Gastroesophageal sphincter (tissue), 4 donors: Measurements from ENCODE around the gene MTHFD1L. TPM values are rescaled to one million over a fixed set of nuclear protein-coding genes. Genes with fewer than 3 reads are reported as not detected.

Experiments used
- ATAC-seq: fragments of 150-250 bp; one replicate; pipeline ENCODE4 v1.9.1; 2016; ENCODE audit warnings: mild to moderate bottlenecking, moderate library complexity
- H3K27ac ChIP-seq, 4 donors: fragments of 200-600 bp; sonication (generic) in 3 of 4; 1 replicate in 3 of 4; 2 replicates in 1 of 4; pipeline ENCODE4 v1.5.1; 2016 to 2019
- H3K27me3 ChIP-seq: fragments of 200-600 bp; sonication (generic); one replicate; pipeline ENCODE4 v1.5.1; 2019
- H3K36me3 ChIP-seq, 2 donors: fragments of 200-600 bp; sonication (generic); one replicate each; pipeline ENCODE4 v1.5.1; 2019; ENCODE audit warnings: control low read depth in 1 of 2
- H3K4me1 ChIP-seq, 3 donors: fragments of 200-600 bp; sonication (generic); 1 replicate in 2 of 3; 2 replicates in 1 of 3; pipeline ENCODE4 v1.5.1; 2016 to 2019; ENCODE audit warnings: control low read depth in 2 of 3
- H3K4me3 ChIP-seq, 2 donors: fragments of 200-600 bp; sonication (generic); one replicate each; pipeline ENCODE4 v1.5.1; 2019; ENCODE audit warnings: mild to moderate bottlenecking in 1 of 2, moderate library complexity in 1 of 2
- H3K9me3 ChIP-seq, 3 donors: fragments of 200-600 bp; sonication (generic); one replicate each; pipeline ENCODE4 v1.5.1; 2017 to 2019; ENCODE audit warnings: control low read depth in 2 of 3
- EP300 ChIP-seq: sonication (generic); formaldehyde crosslinking; IDR thresholded peaks from one replicate; pipeline ENCODE4 v1.6.1; 2017; ENCODE audit warnings: antibody characterized with exemption, mild to moderate bottlenecking
- POLR2A ChIP-seq, 2 donors: fragments of 450-650 bp; IDR thresholded peaks; one replicate each; pipeline ENCODE4 v1.6.1; 2017; ENCODE audit warnings: antibody characterized with exemption in 2 of 2, mild to moderate bottlenecking in 2 of 2, moderate library complexity in 1 of 2
- POLR2AphosphoS5 ChIP-seq: sonication (generic); formaldehyde crosslinking; IDR thresholded peaks from one replicate; pipeline ENCODE4 v1.6.1; 2017; ENCODE audit warnings: antibody characterized with exemption
- WGBS, 2 donors: methylation state at CpG; one replicate each; pipeline ENCODE4 v1.1.5; 2018; ENCODE audit warnings: low coverage in 1 of 2; 5-methylcytosine and 5-hydroxymethylcytosine counted together
- total RNA-seq, 4 donors: library from RNA; depleted of rRNA; stranded (reverse); fragments of >200 nt; gene quantifications; one replicate each; pipeline ENCODE4 v1.1.0, GENCODE V29; 2016
- TF ChIP-seq, protein P1 (sequence below), 4 experiments: fragments of 200-600 bp in 2 of 4; fragments of 450-650 bp in 2 of 4; sonication (generic) in 1 of 4; IDR thresholded peaks; one replicate each; pipeline ENCODE4 v1.5.1; 2017 to 2019; ENCODE audit warnings: antibody characterized with exemption in 4 of 4, mild to moderate bottlenecking in 2 of 4, moderate library complexity in 2 of 4

The MTHFD1L gene
- total RNA-seq, 4 donors from 2014 or later: 1.2 to 10.8 (median 4.0) TPM

DNA sequence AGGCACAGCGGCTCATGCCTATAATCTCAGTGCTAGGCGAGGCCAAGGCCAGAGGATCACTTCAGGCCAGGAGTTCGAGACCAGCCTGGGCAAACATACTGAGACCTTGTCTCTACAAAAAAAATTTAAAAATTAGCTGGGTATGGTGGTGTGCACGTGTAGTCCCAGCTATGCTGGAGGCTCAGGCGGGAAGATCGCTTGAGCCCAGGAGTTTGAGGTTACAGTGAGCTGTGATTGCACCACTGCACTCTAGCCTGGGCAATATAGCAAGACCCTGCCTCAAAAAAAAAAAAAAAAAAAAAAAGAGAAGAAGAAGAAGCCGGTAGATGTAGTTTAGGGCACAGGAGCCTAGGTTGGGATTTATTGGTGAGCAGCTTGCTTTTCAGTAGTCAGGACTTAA lies 20.7 kb downstream of the MTHFD1L start:
- Histone ChIP-seq H3K9me3 (no peaks in the 10 kb centered on the region), H3K36me3 (peaks cover 0 to 10% of the 10 kb centered on the region in 2 donors), H3K27ac (no peak overlapping the region), H3K4me1 (peaks cover 0 to 19% (median 0%) of the 10 kb centered on the region in 3 donors), H3K4me3 (no peak overlapping the region), H3K27me3 (no peaks in the 10 kb centered on the region)
- 88 to 93% methylated on average over 3 to 6 of the region's 7 CpGs for WGBS, 2 donors
- ATAC-seq: no peak
- TF ChIP-seq EP300 (no peak), POLR2A (IDR thresholded peaks at IDR 0.05) (no peak), POLR2AphosphoS5 (no peak)
- TF ChIP-seq, protein P1, sequence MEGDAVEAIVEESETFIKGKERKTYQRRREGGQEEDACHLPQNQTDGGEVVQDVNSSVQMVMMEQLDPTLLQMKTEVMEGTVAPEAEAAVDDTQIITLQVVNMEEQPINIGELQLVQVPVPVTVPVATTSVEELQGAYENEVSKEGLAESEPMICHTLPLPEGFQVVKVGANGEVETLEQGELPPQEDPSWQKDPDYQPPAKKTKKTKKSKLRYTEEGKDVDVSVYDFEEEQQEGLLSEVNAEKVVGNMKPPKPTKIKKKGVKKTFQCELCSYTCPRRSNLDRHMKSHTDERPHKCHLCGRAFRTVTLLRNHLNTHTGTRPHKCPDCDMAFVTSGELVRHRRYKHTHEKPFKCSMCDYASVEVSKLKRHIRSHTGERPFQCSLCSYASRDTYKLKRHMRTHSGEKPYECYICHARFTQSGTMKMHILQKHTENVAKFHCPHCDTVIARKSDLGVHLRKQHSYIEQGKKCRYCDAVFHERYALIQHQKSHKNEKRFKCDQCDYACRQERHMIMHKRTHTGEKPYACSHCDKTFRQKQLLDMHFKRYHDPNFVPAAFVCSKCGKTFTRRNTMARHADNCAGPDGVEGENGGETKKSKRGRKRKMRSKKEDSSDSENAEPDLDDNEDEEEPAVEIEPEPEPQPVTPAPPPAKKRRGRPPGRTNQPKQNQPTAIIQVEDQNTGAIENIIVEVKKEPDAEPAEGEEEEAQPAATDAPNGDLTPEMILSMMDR (IDR thresholded peaks at IDR 0.05): no peak

DNA sequence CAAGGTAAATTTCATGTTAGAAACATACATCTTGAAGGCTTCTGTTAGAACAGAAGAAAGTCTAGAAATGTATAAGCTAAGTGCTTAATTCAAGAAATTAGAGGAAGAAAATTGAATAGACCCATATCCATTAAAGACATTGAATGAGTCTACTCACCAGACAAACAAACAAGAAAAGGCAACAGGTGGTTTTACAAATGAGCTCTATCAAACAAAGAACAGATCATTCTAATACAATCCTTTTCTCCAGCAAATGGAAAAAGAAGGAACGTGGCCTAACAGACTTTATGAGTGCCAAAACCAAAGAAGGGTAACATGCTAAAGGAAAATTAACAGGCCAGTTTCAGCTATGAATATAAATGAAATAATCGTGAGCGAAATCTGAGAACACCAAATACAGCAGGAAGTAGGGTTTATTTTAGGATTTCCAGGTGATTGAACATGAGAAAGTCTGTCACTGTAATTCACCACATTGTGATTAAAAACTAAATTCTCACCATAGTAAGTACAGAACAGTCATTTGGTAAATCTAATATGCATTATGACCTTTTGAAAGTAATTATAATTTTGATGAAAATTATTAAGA lies 22.6 kb downstream of the MTHFD1L start:
- peaks cover 0 to 10% of the 10 kb centered on the region in 2 donors for H3K36me3 ChIP-seq
- no peaks in the 10 kb centered on the region for H3K9me3 ChIP-seq
- peaks cover 0 to 3% (median 0%) of the 10 kb centered on the region in 3 donors for H3K4me1 ChIP-seq
- no peak for ATAC-seq
- TF ChIP-seq POLR2A (IDR thresholded peaks at IDR 0.05): no peak
- WGBS, 2 donors: 68 to 78% methylated on average over 3 of the region's 3 CpGs
- H3K27me3 ChIP-seq: no peaks in the 10 kb centered on the region
- no peak overlapping the region for H3K27ac ChIP-seq
- H3K4me3 ChIP-seq: no peak overlapping the region

- no peak overlapping the region for H3K4me3 ChIP-seq
- H3K36me3 ChIP-seq: peaks cover 0 to 10% of the 10 kb centered on the region in 2 donors
- H3K9me3 ChIP-seq: no peaks in the 10 kb centered on the region
- 85 to 90% methylated on average over 2 to 6 of the region's 13 CpGs for WGBS, 2 donors
- H3K4me1 ChIP-seq: peaks cover 0 to 5% (median 0%) of the 10 kb centered on the region in 3 donors
- no peak overlapping the region for H3K27ac ChIP-seq
- ATAC-seq: no peak
- no peak for TF ChIP-seq EP300
- TF ChIP-seq POLR2A (IDR thresholded peaks at IDR 0.05): no peak
- TF ChIP-seq POLR2AphosphoS5: no peak
- TF ChIP-seq, protein P1 (IDR thresholded peaks at IDR 0.05): no peak
- no peaks in the 10 kb centered on the region for H3K27me3 ChIP-seq
Observed at GRCh38 chr6:150890346-150890745, 24.8 kb downstream of the MTHFD1L start.

DNA sequence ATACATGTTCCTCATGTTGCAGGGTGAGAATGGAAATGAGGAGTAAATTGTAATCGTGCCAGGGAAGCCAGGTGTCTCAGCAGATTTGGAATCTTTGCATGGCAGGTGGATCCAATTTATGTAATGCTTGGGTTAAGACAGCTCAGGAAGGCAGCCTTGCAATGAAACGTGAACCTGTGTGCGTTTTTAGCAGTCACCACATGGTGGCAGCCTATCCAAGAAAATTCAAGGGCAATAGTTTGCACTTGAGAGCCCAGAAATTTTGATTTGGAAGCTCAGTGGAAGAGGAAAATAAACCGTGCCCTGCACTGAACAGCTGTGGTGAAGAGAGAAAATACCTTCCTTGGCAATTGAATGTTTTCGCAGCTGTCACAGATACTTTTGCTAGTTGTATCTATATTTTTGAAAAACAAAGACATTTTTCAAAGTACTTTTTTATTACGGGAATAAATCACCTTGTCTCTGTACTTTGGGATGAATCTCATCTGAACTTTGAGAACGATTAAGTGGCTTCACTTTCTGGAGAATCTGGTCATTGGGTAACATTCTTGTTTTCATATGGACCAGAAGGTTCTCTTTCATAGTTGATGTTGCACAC lies 26.5 kb downstream of the MTHFD1L start:
- no peaks in the 10 kb centered on the region for H3K27me3 ChIP-seq
- ATAC-seq: peak; percentile 59
- 19 to 24% methylated on average over 7 of the region's 7 CpGs for WGBS, 2 donors

GRCh38 chr6:150894191-150894744 lies 28.8 kb downstream of the MTHFD1L start:
- H3K36me3 ChIP-seq: peaks cover 0 to 1% of the 10 kb centered on the region in 2 donors
- no peak for ATAC-seq
- peaks cover 0 to 5% (median 0%) of the 10 kb centered on the region in 3 donors for H3K4me1 ChIP-seq
- no peak overlapping the region for H3K27ac ChIP-seq
- WGBS, 2 donors: 88 to 92% methylated on average over 5 to 8 of the region's 8 CpGs
- no peaks in the 10 kb centered on the region for H3K9me3 ChIP-seq
- TF ChIP-seq, protein P1 (IDR thresholded peaks at IDR 0.05): no peak
- TF ChIP-seq POLR2A (IDR thresholded peaks at IDR 0.05): no peak
- TF ChIP-seq EP300: no peak
- TF ChIP-seq POLR2AphosphoS5: no peak
- H3K27me3 ChIP-seq: no peaks in the 10 kb centered on the region
- H3K4me3 ChIP-seq: no peak overlapping the region

More for the DNA sequence above, 26.5 kb downstream of the MTHFD1L start:
- H3K36me3 ChIP-seq: peaks cover 0 to 10% of the 10 kb centered on the region in 2 donors
- H3K27ac ChIP-seq: no peak overlapping the region
- TF ChIP-seq EP300: no peak
- TF ChIP-seq, protein P1 (IDR thresholded peaks at IDR 0.05): peak; percentile 66 to 87 (median 84)
- TF ChIP-seq POLR2AphosphoS5: peak; percentile 16
- H3K9me3 ChIP-seq: no peaks in the 10 kb centered on the region
- peaks cover 0 to 5% (median 0%) of the 10 kb centered on the region in 3 donors for H3K4me1 ChIP-seq
- no peak overlapping the region for H3K4me3 ChIP-seq
